Keratinocyte (primary cell): Measurements from ENCODE around the gene SCTR. TPM values are rescaled to one million over a fixed set of nuclear protein-coding genes. Genes with fewer than 3 reads are reported as not detected.

ENCODE experiments used
- DNase-seq: peaks from one replicate; pipeline ENCODE4 v3.0.0-alpha.2; 2011; ENCODE audit warnings: low read depth, missing footprints, low spot score
- FAIRE-seq: peaks from 2 replicates; lab custom pipeline; 2011; peaks lifted over from hg19 to GRCh38; lab: Jason Lieb, UNC
- H2AFZ ChIP-seq: 2 replicates; pipeline ENCODE4 v1.6.0; 2012; ENCODE audit warnings: low read length, control low read depth, inconsistent platforms; ENCODE audit not compliant: control insufficient read depth
- H3K27ac ChIP-seq: 2 replicates; pipeline ENCODE4 v1.5.1; 2011; ENCODE audit warnings: low read length; ENCODE audit not compliant: control insufficient read depth, insufficient read depth
- H3K27me3 ChIP-seq: 3 replicates; pipeline ENCODE4 v1.6.0; 2011; ENCODE audit warnings: low read length; ENCODE audit not compliant: control insufficient read depth, insufficient read depth; ENCODE audit errors: extremely low read depth
- H3K36me3 ChIP-seq, 2 experiments: 2 replicates in 1 of 2; 3 replicates in 1 of 2; pipeline ENCODE4 v1.5.1; 2011; ENCODE audit warnings: low read length in 2 of 2, mild to moderate bottlenecking in 1 of 2; ENCODE audit not compliant: control insufficient read depth in 2 of 2, insufficient read depth in 2 of 2; ENCODE audit errors: extremely low read depth in 1 of 2
- H3K4me1 ChIP-seq: 3 replicates; pipeline ENCODE4 v1.5.1; 2011; ENCODE audit warnings: low read length; ENCODE audit not compliant: control insufficient read depth, insufficient read depth; ENCODE audit errors: extremely low read depth
- H3K4me2 ChIP-seq: 3 replicates; pipeline ENCODE4 v1.6.0; 2011; ENCODE audit warnings: low read depth, low read length; ENCODE audit not compliant: control insufficient read depth, insufficient read depth; ENCODE audit errors: extremely low read depth
- H3K4me3 ChIP-seq, 3 experiments: fragments of 200-600 bp in 1 of 3; sonication (generic) in 1 of 3; 2 replicates in 2 of 3; 3 replicates in 1 of 3; pipeline ENCODE4 v1.5.1; 2011 to 2016; ENCODE audit warnings: low read length in 3 of 3, mild to moderate bottlenecking in 3 of 3, control low read depth in 2 of 3, inconsistent platforms in 1 of 3, low read depth in 1 of 3, mixed read lengths in 1 of 3, mixed run types in 1 of 3, moderate library complexity in 1 of 3; ENCODE audit not compliant: control insufficient read depth in 2 of 3, insufficient read depth in 2 of 3; ENCODE audit errors: extremely low read depth in 1 of 3
- H3K79me2 ChIP-seq: 2 replicates; pipeline ENCODE4 v1.6.0; 2012; ENCODE audit warnings: low read length; ENCODE audit not compliant: control insufficient read depth, insufficient read depth
- H3K9ac ChIP-seq: 3 replicates; pipeline ENCODE4 v1.6.0; 2011; ENCODE audit warnings: low read length; ENCODE audit not compliant: control insufficient read depth, insufficient read depth; ENCODE audit errors: extremely low read depth
- H3K9me1 ChIP-seq: 3 replicates; pipeline ENCODE4 v1.6.0; 2011; ENCODE audit warnings: low read length; ENCODE audit not compliant: control insufficient read depth, insufficient read depth; ENCODE audit errors: extremely low read depth
- H3K9me3 ChIP-seq: 2 replicates; pipeline ENCODE4 v1.5.1; 2012; ENCODE audit warnings: low read depth, low read length; ENCODE audit not compliant: control insufficient read depth
- H4K20me1 ChIP-seq: 3 replicates; pipeline ENCODE4 v1.6.0; 2011; ENCODE audit warnings: low read length; ENCODE audit not compliant: control insufficient read depth, insufficient read depth; ENCODE audit errors: extremely low read depth
- EZH2 ChIP-seq: IDR thresholded peaks from one replicate; pipeline ENCODE4 v1.6.1; 2012; ENCODE audit warnings: inconsistent platforms, mild to moderate bottlenecking, low read length, moderate library complexity
- dilution Hi-C: fragments of 300-500 bp; cut with MboI; formaldehyde crosslinking; loops from one replicate; pipeline ENCODE4 v1.7.0; 2020; ENCODE audit warnings: low sequenced_read_pairs; ENCODE audit not compliant: extremely low pct_ligation_motif_present
- polyA plus RNA-seq, 5 experiments: library from polyadenylated mRNA; depleted of rRNA in 3 of 5; stranded (reverse) in 3 of 5; stranded (forward) in 1 of 5; unstranded in 1 of 5; fragments of >200 nt; gene quantifications; 1 replicate in 1 of 5; 2 replicates in 3 of 5; 3 replicates in 1 of 5; pipeline versions ENCODE4 v1.2.1 to v1.2.3, GENCODE V29; 2011 to 2012; ENCODE audit warnings: missing spikeins in 2 of 5, low read depth in 1 of 5, low replicate concordance in 1 of 5
- TF ChIP-seq, protein P1 (sequence below), 3 experiments: IDR thresholded peaks in 1 of 3; conservative IDR thresholded peaks in 1 of 3; optimal IDR thresholded peaks in 1 of 3; 2 replicates in 2 of 3; 3 replicates in 1 of 3; pipeline versions ENCODE3 to v1.5.1; 2011; ENCODE audit warnings: low read length in 3 of 3, mild to moderate bottlenecking in 3 of 3, moderate library complexity in 2 of 3, control low read depth in 1 of 3, inconsistent platforms in 1 of 3; ENCODE audit not compliant: insufficient read depth in 2 of 3; ENCODE audit errors: extremely low read depth in 1 of 3

Gene SCTR
- polyA plus RNA-seq, 1 donor (not counting 4 experiments of a cell fraction or from before 2014, with no cell fraction given) = not detected

DNA sequence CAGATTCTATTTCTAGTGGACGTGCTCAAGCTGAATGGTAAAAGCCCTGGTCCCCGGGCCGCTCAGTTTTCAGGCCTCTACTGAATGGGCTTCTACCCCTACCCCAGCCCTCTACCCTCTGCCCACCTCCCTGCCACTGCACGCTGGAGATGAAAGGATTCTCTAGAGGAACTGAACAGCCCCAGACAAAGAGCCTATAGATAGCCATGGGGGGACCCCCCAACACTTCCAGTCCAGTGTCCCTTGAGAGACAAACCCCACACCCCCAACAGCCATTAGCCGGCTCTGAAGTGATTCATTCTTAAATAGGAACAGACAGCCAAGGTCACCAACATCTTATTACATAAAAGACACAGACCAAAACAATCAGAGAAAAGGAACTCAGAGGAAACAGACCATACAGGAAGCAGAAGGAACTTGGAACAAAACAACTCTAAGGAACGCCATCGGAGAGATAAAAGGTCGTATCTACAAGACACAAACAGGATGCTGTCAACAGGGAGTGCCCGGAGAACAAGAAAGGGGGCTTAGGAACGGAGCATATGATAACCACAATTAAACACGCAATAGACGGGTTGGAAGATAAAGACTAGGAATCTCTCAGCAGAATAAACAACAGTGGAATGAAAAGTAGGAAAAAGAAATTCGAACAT, 69.1 kb downstream of the SCTR start:
- DNase-seq = no peak
- Histone ChIP-seq H3K27me3 (peaks cover 4% of the 10 kb centered on the region), H3K4me2 (no peak overlapping the region)

DNA sequence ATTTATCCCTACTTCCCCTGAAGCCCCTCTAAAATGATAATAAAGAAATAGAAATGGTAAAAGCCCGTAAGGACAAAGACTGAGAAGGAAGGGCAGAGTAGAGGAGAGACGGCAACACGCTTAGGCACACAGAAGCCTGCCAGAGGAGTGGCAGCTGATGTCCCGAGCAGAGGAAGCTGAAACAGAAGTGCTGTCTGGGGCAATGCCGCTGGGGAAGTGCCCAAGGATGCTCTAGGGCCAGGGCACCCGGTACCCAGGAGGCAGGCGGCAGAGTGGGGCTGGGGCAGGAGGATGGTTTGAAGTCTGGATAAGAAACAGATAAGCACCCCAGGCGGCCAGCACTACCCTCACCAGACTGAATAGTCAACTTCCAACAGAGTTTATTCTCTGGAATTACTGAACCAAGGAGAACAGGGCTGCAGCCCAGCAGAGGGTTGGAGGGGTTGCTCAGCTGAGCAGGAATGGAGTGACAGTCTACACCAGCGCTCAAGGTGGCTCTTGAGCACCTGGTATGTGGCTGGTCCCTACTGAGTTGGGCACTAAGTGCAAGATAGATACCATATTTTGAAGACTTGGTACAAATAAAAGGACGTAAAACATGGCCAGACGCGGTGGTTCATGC, 70.2 kb downstream of the SCTR start:
- Histone ChIP-seq H2AFZ (no peak overlapping the region), H3K27me3 (peaks cover 10% of the 10 kb centered on the region), H3K9ac (no peak overlapping the region), H4K20me1 (no peaks in the 10 kb centered on the region), H3K9me1 (no peaks in the 10 kb centered on the region), H3K9me3 (no peaks in the 10 kb centered on the region), H3K4me2 (no peak overlapping the region), H3K27ac (no peak overlapping the region), H3K4me1 (no peaks in the 10 kb centered on the region), H3K36me3 (no peaks in the 10 kb centered on the region), H3K79me2 (no peaks in the 10 kb centered on the region), H3K4me3 (no peak overlapping the region)
- no peak for DNase-seq
- dilution Hi-C loops = no loop called here
- no peak for FAIRE-seq
- TF ChIP-seq EZH2 = no peak
- TF ChIP-seq, protein P1, sequence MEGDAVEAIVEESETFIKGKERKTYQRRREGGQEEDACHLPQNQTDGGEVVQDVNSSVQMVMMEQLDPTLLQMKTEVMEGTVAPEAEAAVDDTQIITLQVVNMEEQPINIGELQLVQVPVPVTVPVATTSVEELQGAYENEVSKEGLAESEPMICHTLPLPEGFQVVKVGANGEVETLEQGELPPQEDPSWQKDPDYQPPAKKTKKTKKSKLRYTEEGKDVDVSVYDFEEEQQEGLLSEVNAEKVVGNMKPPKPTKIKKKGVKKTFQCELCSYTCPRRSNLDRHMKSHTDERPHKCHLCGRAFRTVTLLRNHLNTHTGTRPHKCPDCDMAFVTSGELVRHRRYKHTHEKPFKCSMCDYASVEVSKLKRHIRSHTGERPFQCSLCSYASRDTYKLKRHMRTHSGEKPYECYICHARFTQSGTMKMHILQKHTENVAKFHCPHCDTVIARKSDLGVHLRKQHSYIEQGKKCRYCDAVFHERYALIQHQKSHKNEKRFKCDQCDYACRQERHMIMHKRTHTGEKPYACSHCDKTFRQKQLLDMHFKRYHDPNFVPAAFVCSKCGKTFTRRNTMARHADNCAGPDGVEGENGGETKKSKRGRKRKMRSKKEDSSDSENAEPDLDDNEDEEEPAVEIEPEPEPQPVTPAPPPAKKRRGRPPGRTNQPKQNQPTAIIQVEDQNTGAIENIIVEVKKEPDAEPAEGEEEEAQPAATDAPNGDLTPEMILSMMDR (optimal IDR thresholded peaks at IDR 0.05 in 1 of 3, IDR thresholded peaks at IDR 0.05 in 1 of 3, conservative IDR thresholded peaks at IDR 0.05 in 1 of 3; ENCODE audit: extremely low read depth in 1 of 3, insufficient read depth in 2 of 3, low read length in 3 of 3) = no peak

More for the DNA sequence above, 69.1 kb downstream of the SCTR start:
- H3K9me1 ChIP-seq = no peaks in the 10 kb centered on the region
- no peaks in the 10 kb centered on the region for H3K36me3 ChIP-seq
- H2AFZ ChIP-seq = no peak overlapping the region
- no peak for FAIRE-seq
- dilution Hi-C loops = no loop called here
- H4K20me1 ChIP-seq = no peaks in the 10 kb centered on the region
- H3K9ac ChIP-seq = no peak overlapping the region
- H3K27ac ChIP-seq = no peak overlapping the region
- TF ChIP-seq, protein P1 (optimal IDR thresholded peaks at IDR 0.05 in 1 of 3, IDR thresholded peaks at IDR 0.05 in 1 of 3, conservative IDR thresholded peaks at IDR 0.05 in 1 of 3; ENCODE audit: extremely low read depth in 1 of 3, insufficient read depth in 2 of 3, low read length in 3 of 3) = no peak
- TF ChIP-seq EZH2 = no peak
- no peaks in the 10 kb centered on the region for H3K4me1 ChIP-seq
- no peak overlapping the region for H3K4me3 ChIP-seq
- H3K9me3 ChIP-seq = no peaks in the 10 kb centered on the region
- H3K79me2 ChIP-seq = no peaks in the 10 kb centered on the region
